HT-29 (cell line): ENCODE results near the gene GM2A. TPM values are rescaled to one million over a fixed set of nuclear protein-coding genes. Genes with fewer than 3 reads are reported as not detected.

Source experiments
- DNase-seq: peaks from one replicate; pipeline ENCODE4 v3.0.0-alpha.2; 2015; ENCODE audit warnings: low spot score
- total RNA-seq: library from RNA; depleted of rRNA; stranded (reverse); fragments of >200 nt; shearing (Covaris generic); gene quantifications from 2 replicates; pipeline ENCODE4 v1.2.3, GENCODE V29; 2014; rRNA removed

Gene GM2A
- 13.0 and 14.7 TPM in 2 replicates for total RNA-seq

DNA sequence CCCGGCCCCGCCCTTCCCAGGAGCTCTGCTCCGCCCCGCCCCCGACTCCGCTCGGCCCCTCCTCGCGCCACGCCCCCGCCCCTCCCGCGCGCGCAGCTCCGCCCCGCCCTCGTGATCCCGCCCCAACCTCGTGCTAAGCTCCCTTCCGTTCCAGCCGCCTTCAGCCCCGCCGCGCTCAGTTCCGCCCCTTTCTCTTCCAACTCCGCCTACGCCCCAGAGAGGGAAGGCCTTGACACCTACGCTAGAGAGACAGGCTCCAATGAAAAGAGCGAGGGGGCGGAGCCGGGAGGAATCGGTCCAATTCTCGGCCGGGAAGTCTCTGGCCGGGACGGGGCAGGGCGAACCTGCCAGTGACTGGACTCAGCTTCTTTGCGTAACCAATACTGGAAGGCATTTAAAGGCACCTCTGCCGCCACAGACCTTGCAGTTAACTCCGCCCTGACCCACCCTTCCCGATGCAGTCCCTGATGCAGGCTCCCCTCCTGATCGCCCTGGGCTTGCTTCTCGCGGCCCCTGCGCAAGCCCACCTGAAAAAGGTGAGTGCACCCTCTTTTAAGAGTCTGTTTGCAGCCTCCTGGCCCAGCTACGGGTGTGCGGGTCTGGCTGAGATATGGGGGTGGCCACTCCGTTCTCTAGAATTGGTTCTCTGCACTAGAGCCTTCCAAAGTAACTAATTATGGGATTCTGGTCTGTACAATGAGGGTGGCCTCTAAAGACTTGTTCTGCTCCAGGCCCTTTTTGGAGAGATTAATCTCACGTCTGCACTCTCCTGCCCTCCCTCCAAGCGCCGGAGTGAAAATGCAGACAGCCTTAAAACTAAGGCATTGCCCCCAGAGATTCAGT lies at the start of gene GM2A:
TSS of gene GM2A (plus strand) at position 424 of the 843 bp plus-strand sequence. CDS start at position 456, 32 bp downstream.
- peak; percentile 99 for DNase-seq

DNA sequence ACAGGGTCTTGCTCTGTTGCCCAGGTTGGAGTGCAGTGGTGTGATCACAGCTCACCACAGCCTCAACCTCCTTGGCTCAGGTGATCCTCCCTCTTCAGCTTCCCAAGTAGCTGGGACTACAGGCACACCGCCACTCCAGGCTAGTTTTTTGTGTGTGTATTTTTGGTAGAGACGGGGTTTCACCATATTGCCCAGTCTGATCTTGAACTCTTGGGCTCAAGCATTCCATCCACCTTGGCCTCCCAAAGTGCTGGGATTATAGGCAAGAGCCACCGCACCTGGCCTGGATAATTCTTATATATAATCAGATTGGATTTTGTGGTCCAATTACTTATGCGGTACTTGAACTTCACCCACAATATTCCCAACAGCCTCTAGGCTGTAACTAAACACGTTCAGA lies 48.9 kb upstream of the GM2A start:
- DNase-seq, result no peak

DNA sequence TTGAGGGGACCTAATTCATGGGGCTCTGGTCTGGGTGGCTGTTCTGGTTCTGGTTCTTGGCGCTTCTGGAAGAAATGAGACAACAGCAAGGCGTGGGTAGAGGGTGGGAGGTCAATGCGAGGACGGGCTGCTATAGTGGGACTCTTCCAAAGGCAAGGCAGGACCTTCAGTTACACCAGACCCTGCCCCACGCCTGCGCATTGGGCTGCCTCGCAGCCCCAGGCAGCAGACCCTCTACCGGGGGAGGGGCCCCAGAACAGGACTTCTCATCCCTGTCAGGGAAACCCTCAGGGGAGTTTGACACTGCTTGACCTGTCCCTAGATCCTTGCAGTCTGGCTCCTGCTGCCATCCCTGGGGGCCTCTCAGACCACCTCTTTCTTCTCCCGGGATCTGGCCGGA lies 47.6 kb upstream of the GM2A start:
- no peak for DNase-seq

DNA sequence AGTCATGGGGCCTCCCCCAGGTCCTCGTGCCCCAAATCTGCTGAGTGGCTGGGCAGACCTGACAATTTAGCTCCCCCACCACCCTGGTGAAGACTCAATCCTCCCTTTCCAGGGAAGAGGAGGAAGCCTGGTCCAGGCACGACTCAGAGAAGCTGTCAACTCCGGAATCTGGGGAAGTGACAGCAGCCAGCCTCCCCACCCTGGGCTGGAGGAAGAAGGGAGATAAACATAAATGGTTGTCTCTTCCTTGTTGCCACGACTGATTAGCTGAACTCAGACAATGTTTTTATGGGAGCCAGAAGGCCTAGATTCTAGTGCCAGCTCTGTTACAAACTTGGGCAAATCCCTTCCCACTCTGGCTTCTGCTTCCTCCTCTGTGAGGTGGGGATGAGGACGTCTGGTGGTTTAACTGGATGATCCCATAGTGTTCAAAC lies 44.5 kb upstream of the GM2A start:
- no peak for DNase-seq

DNA sequence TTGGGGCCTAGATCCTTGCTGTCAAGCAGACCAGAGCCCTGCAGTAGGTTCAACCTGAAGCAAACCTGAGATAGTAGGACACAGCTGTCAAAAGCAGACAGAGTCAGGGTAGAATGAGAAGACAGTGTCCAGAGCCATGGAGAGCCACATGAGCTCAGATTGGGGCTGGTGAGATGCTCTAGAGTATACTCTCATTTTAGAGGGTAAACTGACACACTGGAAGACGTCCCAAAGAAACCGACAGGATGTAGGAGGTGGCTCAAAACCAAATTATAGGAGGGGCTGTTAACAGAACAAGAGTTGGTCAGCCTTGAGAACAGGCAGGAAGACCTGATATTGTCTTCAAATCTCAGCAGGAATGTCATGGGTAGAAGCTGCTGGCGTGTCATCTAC lies 40.6 kb upstream of the GM2A start:
- DNase-seq, result no peak

DNA sequence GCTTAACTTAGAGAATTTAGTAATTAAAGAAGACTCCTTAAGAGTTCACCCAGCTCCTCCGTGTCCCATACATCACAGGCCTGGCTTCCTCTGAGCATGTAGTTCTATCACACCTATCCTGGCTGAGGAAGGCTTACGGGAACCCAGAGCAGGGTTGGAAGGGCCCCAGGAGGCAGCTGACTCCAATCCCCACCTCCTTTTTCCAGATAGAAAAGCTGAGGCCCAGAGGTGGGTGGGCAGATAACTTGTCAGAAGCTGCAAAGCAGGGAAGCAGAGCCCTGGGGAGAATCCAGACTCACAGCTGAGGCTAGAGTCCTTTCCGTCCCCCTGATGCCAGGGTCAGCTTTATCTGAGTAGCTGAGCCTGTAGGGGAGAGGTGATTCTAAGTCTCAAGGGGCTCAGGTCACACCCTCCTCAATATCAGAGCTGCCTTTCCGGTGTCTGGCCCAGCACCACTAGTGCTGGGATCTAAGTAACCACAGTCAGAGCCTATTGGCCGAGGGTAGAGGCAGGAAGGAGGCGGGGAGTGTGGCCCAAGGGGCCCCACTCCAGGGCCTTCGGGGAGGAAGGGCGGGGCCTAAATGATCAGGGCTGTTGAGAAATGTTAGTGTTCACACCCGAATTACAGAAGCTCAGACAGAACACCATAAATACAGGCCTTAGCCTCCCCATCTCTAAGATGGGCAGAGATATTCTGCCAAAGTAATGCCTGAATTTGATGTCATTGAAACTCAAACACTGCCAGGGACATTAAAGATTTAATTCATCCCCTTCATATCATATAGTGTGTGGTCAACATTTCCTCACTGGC lies 39.0 kb upstream of the GM2A start:
- no peak for DNase-seq

DNA sequence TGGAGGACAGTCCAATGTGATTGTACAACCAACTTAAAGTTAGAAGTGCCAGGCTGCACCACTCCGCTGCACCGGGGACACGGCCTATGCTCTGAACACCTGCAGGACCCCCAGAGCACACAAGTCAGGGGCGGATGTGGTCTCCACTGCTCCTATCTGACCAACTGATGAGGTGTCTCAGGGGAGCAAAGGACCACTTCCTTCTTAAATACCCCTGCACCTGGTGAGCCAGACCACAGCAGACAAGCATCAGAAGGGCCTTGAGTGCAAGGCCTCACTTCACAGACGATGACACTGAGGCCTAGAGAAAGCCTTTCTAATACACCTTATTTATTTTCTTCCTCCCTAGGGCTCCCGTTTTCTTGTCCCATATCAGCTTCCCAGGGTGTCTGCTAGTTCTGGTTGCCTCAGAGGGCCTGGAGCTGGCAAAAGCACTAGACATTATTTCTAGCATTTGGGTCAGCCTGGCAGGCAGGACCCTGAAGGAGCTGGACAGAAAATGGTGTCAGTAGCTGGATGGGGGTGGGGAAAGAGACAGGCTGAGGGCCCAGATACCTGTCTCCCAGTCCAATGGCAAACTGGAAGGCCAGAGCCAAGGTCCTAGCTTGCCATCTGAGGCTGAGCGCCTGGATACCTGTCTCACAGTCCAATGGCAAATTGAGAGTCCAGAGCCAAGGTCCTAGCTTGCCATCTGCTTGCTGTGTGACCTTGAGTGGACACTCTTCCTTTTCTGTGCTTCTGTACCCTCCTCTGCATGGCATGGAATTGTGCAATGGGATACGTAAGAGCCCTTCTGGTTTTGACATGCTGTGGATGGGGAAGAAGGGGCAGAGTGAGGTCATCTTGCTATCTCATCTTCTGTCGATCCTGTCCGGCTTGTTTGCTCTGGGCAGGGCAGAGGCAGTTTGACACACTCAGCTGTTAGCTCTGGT lies 38.1 kb upstream of the GM2A start:
- DNase-seq, result no peak

DNA sequence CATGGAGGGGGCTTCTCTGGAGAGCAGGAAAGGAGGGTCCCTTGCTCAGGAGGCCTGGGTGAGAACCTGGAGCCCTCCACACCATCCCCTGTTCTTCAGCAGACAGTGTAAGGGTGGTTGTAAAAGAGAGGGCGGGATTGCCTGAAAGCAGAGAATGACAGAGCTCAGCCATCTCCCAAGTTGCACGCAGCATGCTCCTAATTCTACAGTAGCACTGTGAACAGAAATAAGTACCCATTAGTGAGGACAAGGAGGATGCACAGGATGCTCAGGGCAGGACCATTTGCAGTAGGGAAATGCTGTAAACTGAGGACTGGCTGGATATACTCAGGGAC lies 37.5 kb upstream of the GM2A start:
- DNase-seq, result no peak

DNA sequence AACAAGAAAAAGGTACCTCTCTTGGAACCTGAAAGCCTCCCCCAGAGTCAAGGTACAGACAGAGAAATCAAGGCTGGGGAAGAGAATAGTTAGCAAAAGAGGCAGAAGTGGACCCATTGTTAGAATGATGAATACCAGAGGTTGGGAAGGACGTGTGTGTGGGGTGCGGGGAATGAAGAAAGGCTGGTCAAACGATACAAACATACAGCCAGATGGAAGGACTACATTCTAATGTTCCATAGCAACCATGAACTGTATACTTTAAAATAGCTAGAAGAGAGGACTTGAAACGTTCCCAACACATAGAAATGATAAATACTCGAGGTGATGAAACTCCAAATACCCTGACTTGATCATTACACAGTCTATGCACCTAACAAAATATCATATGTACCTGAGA lies 36.2 kb upstream of the GM2A start:
- DNase-seq, result no peak

DNA sequence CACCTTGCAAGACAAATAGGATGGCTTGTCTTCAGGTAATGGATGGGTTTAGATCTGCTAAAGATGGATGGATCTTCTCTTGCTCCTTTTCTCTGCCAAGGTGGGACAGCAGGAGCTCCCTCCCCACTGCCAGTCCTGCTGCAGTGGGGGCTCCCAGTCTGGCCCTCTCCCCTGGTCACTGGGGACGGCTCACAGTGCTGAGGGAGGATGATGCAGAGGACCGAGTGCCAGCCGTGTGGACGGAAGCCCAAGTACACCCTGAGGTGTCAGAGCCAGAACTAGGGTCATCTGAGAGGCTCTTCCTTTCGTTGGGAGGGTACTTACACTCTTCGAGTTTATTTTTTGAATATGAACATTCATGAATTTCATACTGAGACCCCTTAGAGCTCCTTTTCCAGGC lies 34.8 kb upstream of the GM2A start:
- DNase-seq, result no peak

DNA sequence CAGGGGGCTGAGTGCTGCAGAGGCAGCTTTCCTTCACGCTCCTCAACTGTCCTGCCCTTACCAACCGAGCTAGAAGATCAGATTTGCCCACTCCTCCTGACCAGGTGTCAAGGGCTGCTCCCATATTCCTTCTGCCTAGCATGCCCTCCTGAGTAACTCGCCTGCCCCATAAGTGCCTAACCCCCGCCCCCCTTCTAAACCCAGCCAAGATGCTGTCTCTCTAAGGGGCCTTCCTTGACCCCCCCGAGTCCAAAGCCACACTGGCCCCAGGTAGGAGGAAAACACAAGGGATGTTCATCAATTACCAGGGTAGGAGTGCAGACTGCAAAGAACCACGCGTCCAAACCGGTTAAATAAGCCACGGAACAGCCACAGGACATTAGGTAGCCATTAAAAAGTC lies 33.8 kb upstream of the GM2A start:
- no peak for DNase-seq

DNA sequence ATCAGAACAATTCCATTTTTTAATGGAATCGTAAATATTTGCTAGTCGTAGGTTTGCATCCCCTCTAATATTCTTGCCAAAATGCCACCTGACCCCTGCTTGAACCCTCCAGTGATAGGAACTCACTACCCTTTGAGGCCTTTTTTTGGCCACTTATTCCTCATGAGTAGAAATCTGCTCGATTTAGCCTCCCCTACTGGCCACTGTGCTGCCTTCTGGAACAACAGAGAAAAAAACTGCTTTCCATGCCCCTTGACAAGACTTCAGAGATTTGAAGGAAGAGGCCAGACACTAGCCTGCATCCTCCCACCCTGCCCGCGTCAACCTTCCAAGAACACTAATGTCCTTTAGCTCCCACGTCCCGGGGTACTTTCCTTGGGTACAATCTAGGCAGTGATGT lies 33.2 kb upstream of the GM2A start:
- no peak for DNase-seq

DNA sequence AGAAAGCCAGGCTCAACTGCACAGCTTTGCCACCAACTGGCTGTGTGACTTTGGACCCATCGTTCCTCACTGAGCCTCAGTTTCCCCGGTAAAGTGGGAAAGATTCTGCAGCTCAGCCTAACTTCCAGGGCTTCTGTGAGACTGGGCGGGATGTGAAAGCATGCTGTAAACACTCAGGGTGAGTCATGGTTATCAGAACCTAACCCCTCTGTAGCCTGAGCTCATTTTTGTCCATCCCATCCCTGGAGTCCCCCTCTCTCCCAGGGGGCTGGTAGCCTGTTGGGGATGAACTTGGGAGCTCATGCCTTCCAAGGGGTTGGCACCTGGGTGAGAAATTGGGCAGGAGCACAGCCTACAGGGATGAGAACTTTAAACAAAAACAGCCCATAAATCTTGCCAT lies 31.4 kb upstream of the GM2A start:
- no peak for DNase-seq

DNA sequence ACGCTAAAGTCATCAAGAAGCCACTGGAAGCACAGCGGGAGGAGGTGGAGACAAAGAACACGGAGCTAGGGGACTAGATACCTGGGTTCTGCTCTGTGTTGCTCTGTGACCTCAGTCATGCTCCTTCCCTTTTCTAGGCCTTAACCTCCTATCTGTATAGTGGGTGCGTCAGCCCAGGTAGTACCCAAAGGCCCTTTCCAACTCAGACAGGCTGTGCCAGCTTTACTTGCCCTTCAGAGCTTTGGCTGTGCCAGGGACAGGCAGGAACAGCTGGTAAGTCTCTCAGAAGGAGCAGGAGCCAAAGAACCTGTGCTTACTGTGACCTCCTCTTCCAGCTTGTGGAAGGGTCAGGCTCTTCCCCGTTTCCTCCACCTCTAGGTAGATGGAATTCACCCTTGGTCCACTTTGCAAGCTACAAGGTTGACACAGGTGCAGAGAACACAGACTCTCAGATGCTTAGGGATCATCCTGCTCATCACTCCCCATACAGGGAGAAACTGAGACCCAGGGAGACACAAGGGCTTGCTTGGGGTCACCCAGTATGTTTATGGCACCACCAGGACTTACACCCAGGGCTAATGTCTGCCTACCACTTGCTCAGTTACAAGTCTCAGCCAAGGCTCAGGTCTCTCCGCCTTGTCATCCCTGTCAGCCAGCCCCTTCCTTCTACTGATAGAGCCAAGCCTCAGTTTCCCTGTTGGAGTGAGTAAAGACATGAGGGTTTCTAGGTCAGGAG lies 30.8 kb upstream of the GM2A start:
- no peak for DNase-seq

DNA sequence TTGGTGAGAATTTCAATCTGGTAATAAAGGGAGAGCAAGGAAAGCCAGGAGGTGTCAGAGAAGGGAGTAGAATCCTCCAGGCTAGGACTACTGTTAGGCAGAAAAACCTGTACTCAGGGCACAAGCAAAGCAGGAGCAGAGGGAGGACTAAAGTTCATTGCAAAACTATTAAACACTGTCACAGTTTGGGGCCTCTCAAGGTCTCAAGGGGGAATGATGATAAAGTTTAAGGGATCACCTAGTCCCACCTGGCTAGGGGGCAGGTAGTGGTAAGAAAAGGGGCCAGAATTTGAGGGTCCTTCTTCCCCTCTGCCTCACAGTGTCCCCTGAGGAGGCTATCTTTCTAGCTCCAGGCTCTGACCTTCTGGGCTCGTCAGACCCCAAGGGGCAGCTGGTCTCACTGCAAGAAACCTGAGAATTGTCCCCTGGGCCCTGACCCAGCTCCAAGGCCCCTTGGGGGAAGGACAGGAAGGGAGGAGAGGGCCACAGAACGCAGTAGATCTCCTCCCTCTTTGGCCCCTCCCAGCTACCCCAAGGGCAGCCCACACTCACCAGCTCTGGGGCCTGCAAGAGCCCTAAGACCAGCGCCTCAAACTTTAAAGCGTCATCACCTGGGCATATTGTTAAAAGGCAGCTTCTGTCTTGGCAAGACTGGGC lies 30.1 kb upstream of the GM2A start:
- no peak for DNase-seq

DNA sequence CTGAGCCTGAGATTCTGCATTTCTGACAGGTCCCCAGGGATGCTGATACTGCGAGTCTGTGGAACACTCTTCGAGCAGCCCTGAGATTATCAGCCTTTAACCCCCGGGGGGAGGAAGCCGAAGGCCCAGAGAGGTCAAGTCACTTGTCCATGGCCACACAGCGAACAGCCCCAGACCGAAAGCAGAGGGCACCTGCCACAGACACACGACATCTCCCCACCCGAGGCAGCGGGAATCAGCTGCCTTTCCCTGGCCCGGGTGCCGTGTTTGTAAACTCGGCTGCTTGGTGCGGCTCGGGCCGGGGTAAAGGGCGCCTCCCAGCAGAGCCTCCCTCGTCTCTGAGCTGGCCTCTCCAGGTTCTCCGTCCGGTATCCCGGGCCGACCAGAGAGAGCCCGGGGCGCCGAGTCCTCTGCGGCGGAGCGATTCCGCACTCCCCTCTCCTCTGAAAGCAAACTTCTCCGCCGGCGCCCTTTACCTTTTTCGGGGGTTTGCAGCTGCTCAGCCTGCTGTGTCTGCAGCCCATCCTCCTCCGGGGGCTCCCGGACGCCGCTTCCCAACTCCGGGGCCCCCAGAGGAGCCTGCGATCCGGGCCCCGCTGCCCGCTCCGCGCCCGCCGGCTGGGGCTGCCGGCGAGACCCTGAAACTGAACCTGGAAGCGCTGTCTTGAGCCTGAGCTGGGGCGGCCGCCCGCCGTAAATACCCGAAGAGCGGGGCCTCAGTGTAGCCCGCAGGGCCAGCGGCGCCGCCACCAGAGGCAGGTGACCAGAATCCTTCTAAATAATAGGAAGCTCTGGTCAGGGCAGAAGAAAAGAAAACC lies 29.3 kb upstream of the GM2A start, which contains the start of gene CCDC69:
TSS of gene CCDC69 (minus strand) at position 646 of the 818 bp plus-strand sequence. CDS start at position 524, 122 bp downstream.
- DNase-seq, result peak; percentile 63

DNA sequence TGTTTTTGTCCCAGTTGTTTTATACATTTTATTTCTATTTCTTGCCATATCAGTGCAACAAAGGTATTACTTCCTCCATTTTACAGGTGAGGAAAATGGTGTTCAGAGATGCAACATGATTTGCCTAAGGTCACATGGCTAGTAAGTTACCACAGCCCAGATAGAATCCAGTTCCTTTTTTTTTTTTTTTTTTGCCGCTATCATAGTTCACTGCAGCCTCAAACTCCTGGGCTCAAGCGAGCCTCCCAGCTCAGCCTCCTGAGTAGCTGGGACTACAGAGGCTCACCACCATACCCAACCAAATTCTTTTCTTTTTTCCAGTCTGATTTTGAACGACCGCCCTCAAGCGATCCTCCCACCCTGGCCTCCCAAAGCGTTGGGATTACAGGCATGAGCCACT lies 28.6 kb upstream of the GM2A start:
- DNase-seq, result no peak

DNA sequence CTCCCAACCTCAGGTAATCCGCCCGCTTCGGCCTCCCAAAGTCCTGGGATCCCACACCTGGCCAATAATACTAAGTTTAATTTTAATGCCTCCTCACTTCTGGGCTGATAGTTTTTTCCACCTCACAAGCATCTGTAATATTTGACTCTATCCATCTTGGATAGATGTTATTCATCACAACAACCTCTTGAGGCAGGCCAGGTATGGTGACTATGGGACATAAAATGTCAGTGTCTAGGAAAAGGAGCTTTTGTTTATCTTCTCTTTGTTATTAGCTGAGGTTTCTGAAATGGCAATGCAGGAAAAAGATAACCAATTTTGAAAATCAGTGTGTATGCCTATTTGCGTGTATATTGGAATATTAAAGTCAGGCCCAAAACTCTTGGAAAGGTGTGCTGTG lies 27.9 kb upstream of the GM2A start:
- no peak for DNase-seq

DNA sequence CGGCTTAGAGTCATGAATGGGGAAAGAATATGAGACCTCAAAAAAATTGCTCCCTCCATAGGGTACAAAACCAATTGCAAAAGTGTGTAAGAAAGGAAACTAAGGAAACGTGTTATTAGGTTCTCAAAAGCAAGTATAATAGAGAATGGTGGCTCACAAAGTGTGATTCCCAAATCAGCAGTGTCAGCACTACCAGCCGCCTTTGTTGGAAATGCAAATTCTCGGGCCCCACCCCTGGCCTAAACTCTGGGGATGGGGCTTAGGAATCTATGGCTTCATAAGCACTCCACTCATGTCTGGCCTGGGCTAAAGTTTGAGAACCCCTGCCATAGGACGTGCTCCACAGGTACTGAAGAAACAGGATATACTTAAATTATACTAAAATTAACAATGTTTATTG lies 27.5 kb upstream of the GM2A start:
- DNase-seq, result no peak
